Heart left ventricle (tissue), 16 donors: ENCODE measurements around the gene CLK4. TPM values are rescaled to one million over a fixed set of nuclear protein-coding genes. Genes with fewer than 3 reads are reported as not detected.

Source experiments
- ATAC-seq, 4 donors: fragments of 200-7000 bp; cut with Tn5 transposase; one replicate each; pipeline ENCODE4 v1.9.1; 2020 to 2022; ENCODE audit warnings: moderate library complexity in 4 of 4, mild to moderate bottlenecking in 3 of 4, moderate number of reproducible peaks in 1 of 4
- DNase-seq, 5 donors: peaks; one replicate each; pipeline ENCODE4 v3.0.0-alpha.2; 2020
- H3K27ac ChIP-seq, 12 donors: fragments of 200-600 bp; sonication (generic) in 4 of 12; one replicate each; pipeline versions ENCODE4 v1.5.0 to v1.8.0; 2016 to 2022; ENCODE audit warnings: mild to moderate bottlenecking in 2 of 12
- H3K27me3 ChIP-seq, 9 donors: fragments of 200-600 bp; sonication (generic) in 2 of 9; one replicate each; pipeline versions ENCODE4 v1.5.1 to v1.8.0; 2016 to 2022; ENCODE audit warnings: mild to moderate bottlenecking in 3 of 9
- H3K36me3 ChIP-seq, 9 donors: fragments of 200-600 bp; sonication (generic) in 2 of 9; one replicate each; pipeline versions ENCODE4 v1.5.0 to v1.8.0; 2018 to 2022; ENCODE audit warnings: mild to moderate bottlenecking in 2 of 9
- H3K4me1 ChIP-seq, 12 donors: fragments of 200-600 bp; sonication (generic) in 4 of 12; one replicate each; pipeline versions ENCODE4 v1.5.0 to v1.8.0; 2016 to 2022; ENCODE audit warnings: mild to moderate bottlenecking in 3 of 12
- H3K4me3 ChIP-seq, 12 donors: fragments of 200-600 bp; sonication (generic) in 4 of 12; one replicate each; pipeline versions ENCODE4 v1.5.0 to v1.8.0; 2017 to 2022; ENCODE audit warnings: mild to moderate bottlenecking in 9 of 12, moderate library complexity in 4 of 12
- H3K9me3 ChIP-seq, 12 donors: fragments of 200-600 bp; sonication (generic) in 4 of 12; one replicate each; pipeline versions ENCODE4 v1.5.0 to v1.8.0; 2016 to 2022; ENCODE audit warnings: mild to moderate bottlenecking in 1 of 12
- CTCF ChIP-seq, 12 donors: fragments of 200-600 bp; sonication (generic) in 4 of 12; IDR thresholded peaks; one replicate each; pipeline versions ENCODE4 v1.5.0 to v1.8.0; 2018 to 2022; ENCODE audit warnings: antibody characterized with exemption in 12 of 12, mild to moderate bottlenecking in 5 of 12
- POLR2A ChIP-seq, 2 donors: fragments of 450-650 bp; IDR thresholded peaks; one replicate each; pipeline ENCODE4 v1.6.1; 2017; ENCODE audit warnings: antibody characterized with exemption in 2 of 2, mild to moderate bottlenecking in 2 of 2, moderate library complexity in 2 of 2
- WGBS, 4 donors: extraction: QIAGEN DNeasy Blood & Tissue Kit in 2 of 4; methylation state at CpG; one replicate each; pipeline versions ENCODE4 v1.1.5 to v1.1.7; 2013 to 2018; 5-methylcytosine and 5-hydroxymethylcytosine counted together
- intact Hi-C, 10 donors: fragments of 100-400 bp; cut with DNase I; formaldehyde crosslinking; loops; one replicate each; pipeline versions ENCODE4 v1.11.1 to v1.14.2; 2022
- polyA plus RNA-seq, 2 donors: library from polyadenylated mRNA; stranded (reverse); fragments of 200-250 nt; gene quantifications; one replicate each; pipeline ENCODE4 v1.2.3, GENCODE V29; 2013
- total RNA-seq, 9 donors: library from RNA; depleted of rRNA in 2 of 9; stranded (reverse); fragments of >200 nt in 2 of 9; fragmentation: NEBNext Ultra II Directional in 3 of 9; extraction: Animal tissue kit (Norgen Biotek cat#: 25700) in 3 of 9; gene quantifications; one replicate each; pipeline versions ENCODE4 v1.1.0 to v1.2.4, GENCODE V29; 2016 to 2023
- donor health status: ischemic (EF 13 %, LVEDD 7.1; RV severe dilation, severe dysfunction).
- donor health status: healthy with polysubstance abuse.
- donor health status: DM: no; HTN: yes; CAD: no.
- donor health status: DM: no; HTN: no; CAD: no.
- donor health status: ischemic (EF 25% LVEDD 6.9; RV normal size, moderate dysfunction).
- donor health status: ischemic (EF 25% LVEDD 5.7; RV mildly dilated, moderate dysfunction).
- donor health status: healthy.
- donor health status: DM: yes; HTN: yes; CAD: no.
- donor health status: ischemic (EF 35%, LVEDD 5.7; RV mildly dilated, moderate dysfunction).
- donor health status: nonischemic (EF 11% LVEDD 7.7; RV severe dilation, severe dysfunction).
- donor health status: DM: yes; HTN: yes; CAD: no.
- donor health status: PGD.
- donor health status: ischemic (EF 29% LVEDD 5.4; RV normal size, mild dysfunction).
- donor health status: nonischemic (EF 23%, LVEDD 6.1; RV moderate dilation, normal function).

CLK4 gene
- total and polyA plus RNA-seq, 11 donors = 5.2 to 24.0 (median 16.3) TPM

GRCh38 chr5:178630475-178630930 lies 3.7 kb upstream of the CLK4 start:
- Histone ChIP-seq H3K27ac (no peak overlapping the region), H3K4me3 (no peak overlapping the region), H3K9me3 (no peaks in the 10 kb centered on the region), H3K4me1 (peaks cover 0 to 3% (median 0%) of the 10 kb centered on the region in 12 donors), H3K27me3 (no peaks in the 10 kb centered on the region), H3K36me3 (no peaks in the 10 kb centered on the region)
- ATAC-seq (no peak), DNase-seq (no peak)
- intact Hi-C loops = loop anchor here in 1 of 10 donors (5.0 kb wide), 1 partner anchor 97 kb away; no protein-coding TSS in a partner anchor
- TF ChIP-seq CTCF (IDR thresholded peaks at IDR 0.05) (no peak), POLR2A (IDR thresholded peaks at IDR 0.05) (no peak)
- WGBS, 4 donors = 62 to 67% (median 65%) methylated on average over 4 of the region's 4 CpGs

GRCh38 chr5:178627259-178627598 lies 379 bp upstream of the CLK4 start:
- ATAC-seq (no peak), DNase-seq (no peak)
- Histone ChIP-seq H3K27ac (peak overlapping the region; percentile 74 to 99 (median 98)), H3K27me3 (no peaks in the 10 kb centered on the region), H3K4me3 (peak overlapping the region; percentile 58 to 98 (median 84)), H3K4me1 (peaks cover 12 to 36% (median 29%) of the 10 kb centered on the region in 12 donors), H3K36me3 (peaks cover 0 to 11% (median 10%) of the 10 kb centered on the region in 9 donors), H3K9me3 (no peaks in the 10 kb centered on the region)
- WGBS, 4 donors = 4 to 14% (median 8%) methylated on average over 6 to 20 of the region's 20 CpGs
- TF ChIP-seq POLR2A (IDR thresholded peaks at IDR 0.05) = no peak
- intact Hi-C loops = loop anchor here in 6 of 10 donors (2.0 to 10.0 kb wide), 5 partner anchors 104 to 395 kb away; partner anchors contain the start of genes ZNF354A (in 5 of the 6), ZNF354B (in 2 of the 6) and ZNF879 (in 1 of the 6)

- no peaks in the 10 kb centered on the region for H3K9me3 ChIP-seq
- no peak for TF ChIP-seq CTCF (IDR thresholded peaks at IDR 0.05)
- TF ChIP-seq POLR2A (IDR thresholded peaks at IDR 0.05) = no peak
- H3K27me3 ChIP-seq = no peaks in the 10 kb centered on the region
- intact Hi-C loops = loop anchor here in 6 of 10 donors (2.0 to 10.0 kb wide), 5 partner anchors 105 to 396 kb away; partner anchors contain the start of genes ZNF354A (in 5 of the 6), ZNF354B (in 2 of the 6) and ZNF879 (in 1 of the 6)
- H3K27ac ChIP-seq = peak overlapping the region; percentile 87 to 99 (median 98)
- peak; percentile 22 to 33 (median 26) for ATAC-seq
- 0% methylated on average over 23 of the region's 23 CpGs for WGBS, 4 donors
- peaks cover 12 to 43% (median 35%) of the 10 kb centered on the region in 12 donors for H3K4me1 ChIP-seq
- peak overlapping the region; percentile 58 to 98 (median 84) for H3K4me3 ChIP-seq
- DNase-seq = no peak
- peaks cover 0 to 25% (median 23%) of the 10 kb centered on the region in 9 donors for H3K36me3 ChIP-seq
Measured at GRCh38 chr5:178625679-178626483, 969 bp downstream of the CLK4 start.

GRCh38 chr5:178624631-178625546 lies 2.0 kb downstream of the CLK4 start:
- 11 to 17% (median 13%) methylated on average over 15 of the region's 15 CpGs for WGBS, 4 donors
- peaks cover 12 to 49% (median 40%) of the 10 kb centered on the region in 12 donors for H3K4me1 ChIP-seq

More at GRCh38 chr5:178624631-178625546, 2.0 kb downstream of the CLK4 start:
- TF ChIP-seq CTCF (IDR thresholded peaks at IDR 0.05) (no peak), POLR2A (IDR thresholded peaks at IDR 0.05) (no peak)
- no peaks in the 10 kb centered on the region for H3K27me3 ChIP-seq
- DNase-seq (no peak), ATAC-seq (no peak)
- peak overlapping the region; percentile 58 to 98 (median 84) for H3K4me3 ChIP-seq
- peaks cover 0 to 35% (median 33%) of the 10 kb centered on the region in 9 donors for H3K36me3 ChIP-seq
- intact Hi-C loops = loop anchor here in 6 of 10 donors (5.0 to 10.0 kb wide), 4 partner anchors 107 to 397 kb away; partner anchors contain the start of genes ZNF354A (in 4 of the 6), ZNF354B (in 2 of the 6) and ZNF879 (in 1 of the 6)
- no peaks in the 10 kb centered on the region for H3K9me3 ChIP-seq
- H3K27ac ChIP-seq = peak overlapping the region in 7 of 12 donors; percentile 91 to 99 (median 98)
